NCI-H2081 (cell line): Measurements from ENCODE around the gene AKAP6.
A peak's percentile ranks its signal among the peaks of the same experiment; 100 is the strongest.

Source experiments
- DNase-seq, 2 experiments: peaks; one replicate each; lab custom pipeline; 2025; lab: John Stamatoyannopoulos, UW

Gene AKAP6

DNA sequence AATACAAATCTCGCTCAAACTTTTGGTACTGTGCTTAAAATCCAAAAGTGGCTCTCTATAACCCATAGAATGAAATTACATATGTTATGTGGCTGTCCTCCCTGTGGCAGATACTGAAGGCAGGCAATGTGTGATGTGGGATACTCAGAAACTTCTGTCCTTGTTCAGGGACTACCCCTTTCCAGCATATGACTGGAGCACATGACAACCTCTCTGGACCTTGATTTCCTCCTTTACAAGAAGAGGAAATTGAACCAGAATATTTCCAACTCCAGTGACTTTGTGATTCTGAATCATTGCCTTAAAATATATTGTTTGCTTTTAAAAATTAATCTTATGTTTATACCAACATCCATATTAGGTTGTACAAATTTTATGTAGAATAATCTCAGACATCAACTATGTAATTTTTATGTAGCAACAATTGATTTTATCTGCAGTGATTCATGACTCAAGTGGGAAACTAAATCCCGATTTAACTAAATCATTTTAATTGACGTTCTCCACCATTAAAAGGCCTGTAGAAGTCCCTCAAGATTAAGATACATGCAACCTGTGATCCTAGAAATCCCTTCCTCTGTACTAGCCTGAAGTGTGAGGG, 162.4 kb downstream of the AKAP6 start:
- DNase-seq: no peak

DNA sequence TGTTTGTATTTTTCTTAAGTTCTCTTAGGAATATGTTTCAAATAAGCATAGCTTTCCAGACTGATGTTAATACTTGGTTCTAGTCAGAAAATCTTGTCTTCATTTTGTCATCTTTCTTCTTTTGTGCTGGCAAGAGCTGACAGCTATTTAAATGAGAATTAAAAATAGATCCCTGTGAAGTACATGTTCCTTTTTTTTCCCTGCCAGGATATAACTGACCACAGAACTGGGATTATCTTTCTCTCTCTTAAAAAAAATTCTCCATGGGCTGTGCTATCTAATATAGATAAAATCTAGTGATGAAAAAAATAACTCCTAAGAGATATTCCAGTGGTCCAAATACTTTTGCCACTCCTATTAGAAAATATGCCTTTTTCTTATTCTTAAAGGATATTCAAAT, 163.4 kb downstream of the AKAP6 start:
- DNase-seq: no peak

DNA sequence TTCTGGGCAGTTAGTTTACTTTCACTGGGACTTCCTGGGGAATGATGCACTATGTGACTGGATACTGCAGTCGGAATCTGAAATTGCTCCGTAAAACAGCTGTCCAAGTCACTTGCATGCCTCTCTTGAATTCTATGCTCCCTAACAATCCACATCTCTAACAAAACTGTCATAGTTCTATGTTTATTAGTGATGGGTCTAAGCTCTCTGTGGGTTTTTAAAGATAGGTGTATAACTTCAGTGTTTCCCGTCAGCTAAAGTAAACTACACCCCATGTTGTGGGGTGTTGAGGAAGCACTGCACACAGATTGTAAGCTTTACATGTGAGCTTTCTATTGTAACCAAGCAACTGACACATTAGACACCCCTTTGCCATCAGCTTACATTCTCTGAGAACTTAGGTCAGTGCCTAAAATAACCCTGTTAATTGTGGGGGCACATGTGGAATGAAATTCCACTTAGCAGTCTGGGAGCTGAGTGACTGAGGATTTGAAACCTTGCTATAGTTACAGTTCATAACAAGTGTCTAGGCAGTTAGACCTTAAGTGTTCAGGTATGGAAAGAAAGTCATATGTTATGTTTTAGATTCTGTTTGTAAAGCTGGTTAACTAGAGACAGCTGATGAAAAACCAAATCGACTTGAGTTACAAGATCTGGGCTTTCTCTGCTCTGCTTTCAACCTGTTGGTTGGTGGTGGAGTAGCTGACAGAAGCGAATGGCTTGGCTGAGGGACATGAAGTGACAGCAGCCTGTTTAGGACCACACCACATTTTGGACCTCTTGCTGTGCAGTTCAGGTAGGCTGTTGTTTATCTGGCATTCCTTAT, 165.7 kb downstream of the AKAP6 start:
- no peak for DNase-seq

DNA sequence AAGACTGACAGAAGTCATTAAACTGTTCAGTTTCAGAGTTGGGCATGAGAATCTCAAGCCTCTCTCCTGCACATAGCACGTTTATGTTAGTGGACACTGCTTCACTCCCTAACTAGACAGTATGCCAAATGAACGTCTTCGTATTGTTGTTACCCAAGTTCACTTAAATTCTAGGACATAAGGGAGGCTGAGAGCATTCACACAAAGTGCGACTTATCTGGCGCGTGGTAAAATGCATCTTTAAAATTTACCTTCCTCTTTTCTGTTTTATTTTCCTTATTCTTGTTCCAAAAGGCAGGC, 166.3 kb downstream of the AKAP6 start:
- DNase-seq: no peak

DNA sequence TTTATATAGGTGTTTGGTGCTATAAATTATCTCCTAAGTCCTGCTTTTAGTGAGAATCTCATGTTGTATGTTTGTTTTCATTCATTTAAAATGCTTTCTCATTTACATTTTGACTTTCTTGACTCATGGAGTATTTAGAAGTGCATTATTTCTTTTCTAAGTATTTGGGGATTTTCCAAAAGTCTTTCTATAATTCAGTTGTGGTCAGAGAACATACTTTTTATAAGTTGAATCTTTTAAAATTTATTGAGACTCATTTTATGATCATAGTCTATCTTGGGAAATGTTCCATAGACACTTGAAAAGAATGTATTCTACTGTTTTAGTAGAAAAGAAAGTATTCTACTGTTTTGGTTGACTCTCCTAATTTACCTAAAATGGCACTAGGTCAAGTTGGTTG, 168.2 kb downstream of the AKAP6 start:
- DNase-seq: no peak

DNA sequence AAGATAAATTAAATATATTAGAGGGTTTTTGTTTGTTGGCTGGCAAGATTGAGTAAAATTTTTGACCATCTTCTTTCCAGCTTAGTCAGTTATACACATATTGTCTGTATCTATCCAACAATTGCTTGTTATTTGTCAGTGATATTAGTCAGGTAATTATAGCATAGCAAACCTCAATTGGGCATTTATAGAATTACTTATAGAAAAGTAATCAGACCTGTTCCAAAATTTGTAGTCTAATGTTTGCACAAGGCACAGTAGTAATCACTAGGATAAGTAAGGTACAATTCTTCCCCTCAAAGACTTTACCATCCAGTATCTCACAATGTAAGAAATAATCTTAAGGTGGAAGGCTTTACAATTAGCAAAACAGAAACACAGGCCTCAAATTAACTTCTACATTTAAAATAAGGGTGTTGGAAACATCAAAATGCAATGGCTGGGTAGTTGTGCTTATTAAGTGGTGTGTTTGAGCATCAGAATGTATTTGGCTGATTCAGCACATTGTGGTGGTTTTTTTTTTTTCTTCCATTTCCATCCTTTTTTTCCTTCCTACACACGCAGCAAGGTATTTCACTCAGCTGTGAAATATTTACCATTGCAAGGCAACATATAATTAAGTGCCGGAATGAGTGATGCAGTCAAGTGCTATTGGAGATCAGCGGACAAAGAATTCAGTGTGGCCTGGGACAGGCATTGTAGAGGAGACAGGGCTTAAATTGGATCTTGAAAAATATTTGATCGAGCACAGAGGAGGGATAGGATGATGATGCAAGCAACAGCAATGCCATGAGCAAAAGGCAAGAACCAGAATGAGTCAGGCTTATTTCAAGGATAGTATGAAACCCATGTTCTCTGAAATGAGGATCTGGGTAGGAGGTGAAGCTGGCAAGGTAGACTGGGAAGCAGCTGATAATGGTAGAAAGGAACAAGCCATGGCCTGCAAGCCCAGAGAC, 178.2 kb downstream of the AKAP6 start:
- DNase-seq: peak in 1 of 2 experiments; percentile 3

DNA sequence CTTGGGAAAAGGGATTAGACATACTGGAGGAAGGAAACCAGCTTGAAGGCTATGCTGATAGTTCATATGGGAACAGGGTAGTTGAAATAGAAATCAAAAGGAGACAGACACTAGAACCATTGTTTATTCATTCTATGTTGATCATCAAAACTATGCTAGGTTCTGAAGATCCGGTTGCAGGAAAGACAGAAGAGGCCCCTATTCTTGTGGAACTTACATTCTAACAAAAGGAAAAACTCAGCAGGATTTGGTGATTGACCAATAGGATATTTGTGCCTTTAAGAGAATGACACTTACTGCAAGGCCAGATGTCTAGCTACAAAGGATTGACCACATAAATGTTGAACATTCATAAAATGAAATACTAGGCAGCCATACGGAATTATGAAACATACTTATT, 179.2 kb downstream of the AKAP6 start:
- no peak for DNase-seq

DNA sequence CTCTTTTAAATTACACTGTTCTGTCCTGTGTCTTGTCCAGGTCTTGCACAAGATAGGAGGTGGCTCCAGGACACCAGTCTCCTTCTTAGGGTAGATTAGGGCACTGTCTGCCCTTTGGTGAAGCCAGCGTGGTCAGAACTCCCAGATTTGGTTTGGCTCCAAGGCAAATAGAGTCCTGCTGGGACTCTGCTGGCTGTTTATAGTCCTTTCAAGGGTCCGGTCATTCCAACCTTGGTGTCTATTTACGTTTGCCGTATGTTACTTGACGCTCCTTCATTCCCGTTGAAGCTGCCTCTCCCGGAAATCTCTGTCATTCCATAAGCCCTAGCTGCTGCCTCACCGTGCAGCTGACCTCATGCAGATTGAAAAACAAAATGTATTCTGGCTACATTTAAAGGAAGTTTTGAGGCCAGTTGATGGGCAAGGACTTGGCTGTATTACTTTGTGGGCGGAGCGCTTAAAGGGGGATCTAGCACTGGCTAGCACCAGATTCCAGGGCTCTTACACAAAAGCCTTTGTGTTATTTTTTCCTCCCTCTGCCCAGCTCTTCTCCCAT, 180.6 kb downstream of the AKAP6 start:
- no peak for DNase-seq

DNA sequence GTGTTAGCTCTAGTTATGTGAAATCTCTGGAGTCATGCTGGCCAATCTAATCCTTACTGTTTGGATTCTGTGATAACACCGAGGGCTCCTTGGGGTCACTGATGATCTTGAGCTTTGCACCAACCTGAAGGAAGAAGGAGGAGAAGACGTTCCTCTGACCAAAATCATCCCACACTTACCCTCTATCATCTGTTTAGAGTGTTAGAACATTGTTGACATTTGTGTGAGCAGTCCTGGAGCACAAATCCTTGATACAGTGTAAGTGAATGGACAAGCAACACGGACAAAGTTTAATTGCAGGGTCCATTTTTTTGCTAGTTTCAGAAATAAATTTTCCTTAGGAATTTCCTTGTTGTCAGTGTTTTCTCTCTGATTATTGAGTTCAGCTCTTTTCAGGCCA, 181.7 kb downstream of the AKAP6 start:
- DNase-seq: no peak

DNA sequence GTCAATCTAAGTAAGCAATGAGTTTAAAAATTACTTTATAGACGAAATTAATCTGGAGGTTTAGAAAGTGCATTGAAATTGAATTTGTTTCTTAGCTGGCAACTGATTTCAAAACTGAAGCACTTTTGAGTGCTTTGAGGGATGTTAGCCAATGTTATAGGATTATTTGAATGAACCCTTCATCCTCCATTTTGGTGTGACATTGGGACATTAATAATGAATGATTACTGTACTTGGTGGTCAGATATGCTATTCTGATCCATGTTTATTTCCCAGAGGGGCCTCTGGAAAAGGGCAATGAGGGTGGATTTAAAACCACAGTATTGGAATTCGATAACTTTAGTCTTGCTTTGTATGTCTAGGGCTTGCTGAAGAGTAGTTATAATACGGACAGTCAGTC, 183.2 kb downstream of the AKAP6 start:
- DNase-seq: no peak

DNA sequence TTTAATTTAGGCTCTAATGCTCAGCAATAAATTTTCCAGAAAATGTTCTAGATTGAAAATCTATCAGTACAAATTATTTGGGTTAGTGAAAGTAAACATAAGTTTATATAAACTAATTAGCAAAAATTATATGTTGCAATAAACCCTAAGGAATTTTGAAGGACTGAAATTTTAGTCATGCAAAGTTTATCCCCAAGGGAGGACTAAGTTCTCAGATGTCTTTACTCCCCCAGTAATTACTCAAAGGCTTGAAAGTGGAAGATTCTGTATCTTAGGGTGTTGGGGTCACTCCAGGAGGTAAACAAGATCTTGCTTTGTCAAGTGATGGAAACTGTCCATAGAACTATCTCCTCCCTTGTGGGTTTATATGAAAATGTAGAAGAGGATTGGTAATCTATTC, 183.7 kb downstream of the AKAP6 start:
- no peak for DNase-seq

DNA sequence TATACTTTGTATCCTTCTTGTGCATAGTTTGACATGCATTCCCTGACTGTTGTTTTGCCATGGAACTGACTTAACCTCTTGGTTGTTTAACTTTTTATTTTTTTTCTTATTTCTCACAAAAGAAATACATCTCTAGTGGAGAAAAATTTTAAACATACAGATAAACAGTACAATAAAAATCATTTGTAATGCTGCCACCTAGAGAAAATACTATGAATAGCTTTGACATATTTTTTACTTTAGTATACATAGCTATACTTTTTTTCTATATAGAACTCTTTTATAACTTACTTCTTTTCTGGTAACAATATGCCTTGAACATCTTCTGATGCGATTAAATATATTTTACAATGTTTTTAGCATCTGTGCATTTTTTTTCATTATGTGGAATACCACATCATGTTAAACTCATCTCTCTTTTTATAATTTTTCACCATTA, 184.5 kb downstream of the AKAP6 start:
- DNase-seq: no peak

DNA sequence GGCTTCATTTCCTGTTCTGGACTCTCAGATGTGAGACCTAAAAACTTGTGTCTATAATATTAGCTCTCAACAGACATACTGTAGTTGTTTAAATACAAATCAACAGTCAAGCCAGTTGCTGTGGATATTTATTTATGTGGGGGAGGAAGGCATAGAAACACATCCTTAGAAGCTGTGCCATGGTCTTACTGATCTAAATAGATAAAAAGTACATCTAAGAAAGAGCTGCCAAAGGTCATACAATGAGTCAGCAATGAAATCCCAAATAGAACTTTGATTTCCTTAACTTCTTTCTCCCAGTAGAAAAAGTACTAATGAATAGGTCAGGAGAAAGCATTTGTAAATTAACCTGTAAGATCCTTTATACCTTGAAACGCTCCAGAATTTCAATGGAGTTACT, 185.1 kb downstream of the AKAP6 start:
- no peak for DNase-seq

DNA sequence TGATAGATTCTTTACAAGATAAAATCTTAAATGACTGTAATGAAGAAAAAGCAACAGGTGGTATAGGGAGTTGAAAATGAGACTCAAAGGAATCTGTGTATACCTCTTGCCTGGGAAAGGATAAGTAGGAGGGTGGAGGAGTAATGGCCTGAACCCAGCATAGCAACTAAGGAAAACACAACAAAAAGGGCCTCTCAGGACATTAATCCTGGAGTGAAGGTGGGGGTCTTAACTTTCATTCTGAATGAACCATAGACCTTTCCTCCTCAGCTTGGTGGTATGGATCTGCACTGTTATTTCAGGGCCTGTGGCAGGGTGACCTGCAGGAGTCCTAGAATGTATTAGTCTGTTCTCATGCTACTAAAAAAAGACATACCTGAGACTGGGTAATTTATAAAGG, 185.6 kb downstream of the AKAP6 start:
- no peak for DNase-seq

DNA sequence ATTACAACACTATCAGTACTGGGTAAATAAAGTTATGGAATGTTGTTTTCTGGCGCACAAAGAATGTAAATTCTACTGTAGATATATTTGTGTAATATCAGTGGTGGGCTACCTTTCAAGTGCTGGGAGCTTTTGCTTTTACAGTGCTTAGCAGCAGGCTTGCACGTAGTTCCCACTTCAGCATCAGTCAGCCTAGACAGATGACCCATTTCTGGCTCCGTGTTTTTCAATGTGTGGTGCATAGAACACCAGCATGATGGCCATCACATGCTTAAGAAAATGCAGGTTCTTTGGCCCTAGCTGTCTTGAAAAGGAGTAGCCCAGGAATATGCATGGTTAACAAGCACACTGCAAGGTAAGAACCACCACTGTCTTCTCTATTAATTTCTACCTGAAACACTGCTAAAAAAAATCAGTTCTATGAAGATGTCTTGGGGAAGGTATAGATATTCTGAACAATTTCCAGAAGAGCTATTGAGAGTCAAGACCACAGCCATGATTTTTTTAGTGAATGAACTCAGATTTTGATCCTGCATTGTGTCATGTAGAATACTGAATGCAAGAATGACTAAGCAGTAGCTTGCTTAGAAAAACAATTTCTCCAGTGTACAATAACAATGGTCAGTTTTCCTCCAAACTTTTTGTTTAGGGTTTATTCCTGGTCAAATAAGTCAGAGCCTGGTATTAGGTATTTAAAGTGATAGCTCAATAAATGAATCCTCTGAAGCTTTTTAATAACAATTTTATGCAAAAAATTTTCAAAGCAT, 195.7 kb downstream of the AKAP6 start:
- DNase-seq: no peak

DNA sequence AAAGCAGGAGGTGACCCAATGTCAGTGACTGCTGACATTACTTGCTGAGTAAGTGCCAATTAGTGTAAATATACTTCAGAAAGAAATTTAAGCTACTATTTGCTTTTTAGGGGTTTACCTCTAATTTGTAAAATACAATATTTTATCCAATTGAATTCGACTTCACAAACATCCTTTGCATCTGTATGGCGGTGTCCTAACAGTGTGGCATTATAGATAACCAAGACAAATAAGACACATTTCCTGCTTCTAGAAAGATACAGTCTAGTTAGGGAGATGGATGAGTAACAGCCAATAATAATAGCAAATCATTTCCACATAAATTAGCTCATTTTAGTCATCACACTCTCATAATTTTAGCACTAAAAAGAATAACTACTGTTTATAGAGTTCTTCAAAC, 196.5 kb downstream of the AKAP6 start:
- no peak for DNase-seq

DNA sequence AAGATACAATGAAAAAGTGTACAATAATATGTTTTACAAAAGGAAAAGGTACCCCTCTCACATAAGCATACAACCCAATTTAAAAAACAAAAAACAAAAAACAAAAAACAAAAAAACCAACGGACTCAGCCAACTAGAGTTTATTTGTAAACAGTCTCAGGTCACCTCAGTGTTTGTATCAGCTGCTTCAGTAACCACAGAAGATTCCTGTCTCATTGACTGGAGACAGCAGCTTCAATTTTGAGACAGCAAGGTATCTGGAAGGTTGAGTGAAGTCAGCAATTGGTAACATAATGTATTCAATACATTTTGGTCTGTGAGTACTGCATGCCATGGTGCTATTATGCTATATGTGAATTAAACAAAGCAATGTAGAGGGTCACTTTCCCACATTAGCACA, 201.7 kb downstream of the AKAP6 start:
- no peak for DNase-seq

DNA sequence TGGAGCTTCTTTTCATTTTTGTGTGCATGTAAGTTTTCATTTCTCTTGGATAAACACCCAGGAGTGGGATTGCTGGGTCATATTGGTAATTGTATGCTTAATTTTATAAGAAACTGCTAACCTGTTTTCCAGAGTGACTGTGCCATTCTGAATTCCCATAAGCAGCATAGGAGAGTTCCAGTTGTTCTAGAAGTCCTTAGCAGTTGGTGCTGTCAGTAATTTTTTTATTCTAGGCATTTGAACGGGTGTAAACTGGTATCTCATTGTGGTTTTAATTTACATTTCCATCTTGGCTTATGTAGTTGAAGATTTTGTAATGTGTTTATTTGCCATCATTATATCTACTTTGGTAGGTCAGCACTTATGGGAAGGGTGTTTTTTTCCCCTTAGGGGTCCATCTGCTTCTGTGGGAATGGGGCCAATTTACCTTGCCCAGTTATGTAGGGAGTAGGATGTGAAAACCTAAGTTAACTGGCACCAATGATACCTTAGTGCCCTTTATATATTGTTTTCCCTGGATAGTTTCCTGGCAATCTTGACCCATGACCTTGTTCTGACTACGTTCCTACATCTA, 202.9 kb downstream of the AKAP6 start:
- DNase-seq: no peak

DNA sequence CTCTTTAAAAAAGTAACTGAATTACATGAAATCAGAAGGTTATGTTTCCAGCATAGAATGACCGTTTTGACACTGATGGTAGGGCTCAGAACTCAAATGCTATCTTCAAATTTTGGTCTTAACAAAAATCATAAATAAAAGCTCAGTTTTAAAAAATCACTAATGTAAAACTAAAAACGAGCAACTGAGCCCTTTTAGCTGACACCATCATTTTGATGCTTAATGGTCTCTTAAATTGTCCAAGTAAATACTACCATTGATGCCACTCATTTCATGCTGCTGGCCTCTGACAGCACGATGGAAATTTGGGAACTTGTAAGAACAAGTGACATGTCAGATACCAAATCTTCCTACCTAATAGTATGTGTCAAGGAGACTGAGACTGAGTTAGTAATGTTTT, 205.0 kb downstream of the AKAP6 start:
- DNase-seq: no peak

DNA sequence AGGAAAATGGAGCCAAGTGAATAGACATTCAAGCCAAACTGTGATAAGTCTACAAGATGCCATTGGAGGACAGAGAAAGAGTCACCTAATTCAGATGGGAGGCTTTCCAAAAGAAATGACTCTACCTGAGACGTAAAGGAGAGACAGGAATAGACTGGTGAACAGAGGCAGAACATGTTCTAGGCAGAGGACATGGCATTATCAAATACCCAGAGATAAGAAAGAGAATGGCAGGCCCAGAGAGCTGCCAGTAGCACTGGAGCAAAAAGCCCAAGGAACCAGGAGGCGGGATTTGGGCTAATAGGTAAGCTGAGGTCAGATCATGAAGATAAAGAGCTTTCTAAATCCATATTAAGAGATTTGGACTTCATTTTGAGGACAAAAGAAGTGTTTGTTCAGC, 207.1 kb downstream of the AKAP6 start:
- DNase-seq: no peak

DNA sequence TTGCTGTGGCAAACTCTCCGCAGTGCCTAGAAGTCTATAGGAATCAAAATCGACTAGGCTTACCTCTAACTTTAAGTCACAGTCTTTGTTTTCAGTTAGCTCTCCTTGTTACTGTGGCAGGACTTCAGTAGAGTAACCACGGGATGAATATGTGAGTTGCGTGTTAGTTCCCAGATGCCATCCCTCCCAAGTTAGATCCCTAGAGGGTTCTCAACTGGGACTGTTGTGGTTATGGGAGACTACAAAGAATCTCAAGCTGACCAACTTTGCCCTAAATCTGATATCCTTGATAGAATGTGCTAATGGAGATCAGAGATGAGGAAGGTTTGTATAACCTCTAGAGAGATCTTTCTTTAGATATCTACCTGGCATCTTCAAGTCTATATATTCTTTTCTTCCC, 208.1 kb downstream of the AKAP6 start:
- DNase-seq: no peak

DNA sequence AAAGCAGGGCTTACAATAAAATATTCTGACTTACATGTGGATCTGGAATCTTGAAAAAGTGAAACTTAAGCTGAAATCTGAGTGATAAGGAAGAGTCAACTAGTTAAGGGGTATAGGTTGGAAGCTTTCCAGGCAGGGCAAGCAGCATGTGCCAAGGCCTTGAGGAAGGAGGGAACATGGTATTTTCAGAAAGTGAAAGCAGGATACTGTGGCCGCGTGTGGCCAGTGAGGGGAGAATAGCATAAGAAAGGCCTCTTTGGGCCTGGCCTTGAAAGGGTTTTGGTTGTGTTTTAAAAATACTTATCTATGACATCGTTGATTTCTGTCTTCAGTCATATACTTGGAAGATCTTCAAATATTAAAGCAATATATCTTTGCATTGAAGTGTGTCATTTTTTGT, 213.4 kb downstream of the AKAP6 start:
- DNase-seq: no peak
